SK-N-MC (cell line): ENCODE results near the gene ANKS1A.

ENCODE experiments used
- DNase-seq: peaks from one replicate; pipeline ENCODE4 v3.0.0-alpha.2; 2011; ENCODE audit warnings: low read depth, low spot score
- H3K27ac ChIP-seq: fragments of 200-600 bp; sonication (generic); 2 replicates; pipeline ENCODE4 v1.5.1; 2016; ENCODE audit warnings: mixed run types
- H3K36me3 ChIP-seq: fragments of 200-600 bp; sonication (generic); 2 replicates; pipeline ENCODE4 v1.6.1; 2017; ENCODE audit warnings: antibody characterized with exemption, low read length, mixed read lengths; ENCODE audit not compliant: insufficient read depth
- H3K4me3 ChIP-seq: fragments of 200-600 bp; sonication (generic); 2 replicates; pipeline ENCODE4 v1.5.1; 2016
- H3K9ac ChIP-seq: fragments of 200-600 bp; sonication (generic); 2 replicates; pipeline ENCODE4 v1.8.0; 2017; ENCODE audit warnings: mixed run types, mixed read lengths; ENCODE audit not compliant: insufficient read length
- H3K9me3 ChIP-seq: fragments of 200-600 bp; sonication (generic); 2 replicates; pipeline ENCODE4 v1.6.1; 2017; ENCODE audit warnings: low read depth, mild to moderate bottlenecking, antibody characterized with exemption, low read length, moderate library complexity, mixed read lengths
- EZH2 ChIP-seq: fragments of 200-600 bp; sonication (generic); IDR thresholded peaks from one replicate; pipeline ENCODE4 v1.6.1; 2017; ENCODE audit warnings: antibody characterized with exemption
- FOXP2 ChIP-seq: optimal IDR thresholded peaks from 2 replicates; pipeline ENCODE3; 2011; ENCODE audit warnings: mild to moderate bottlenecking, moderate library complexity; ENCODE audit not compliant: insufficient read depth; ENCODE audit errors: extremely low read length, control extremely low read depth
- POLR2AphosphoS5 ChIP-seq: IDR thresholded peaks from 2 replicates; pipeline ENCODE4 v1.6.1; 2012; ENCODE audit warnings: mild to moderate bottlenecking, low read depth, low read length, borderline replicate concordance

Gene ANKS1A

GRCh38 chr6:34938268-34938667, 49.2 kb downstream of the ANKS1A start:
- Histone ChIP-seq H3K4me3 (no peak overlapping the region), H3K9me3 (no peaks in the 10 kb centered on the region), H3K36me3 (no peaks in the 10 kb centered on the region), H3K27ac (no peak overlapping the region), H3K9ac (no peak overlapping the region)
- no peak for TF ChIP-seq EZH2
- no peak for TF ChIP-seq FOXP2
- no peak for TF ChIP-seq POLR2AphosphoS5
- no peak for DNase-seq

GRCh38 chr6:34940030-34940434, 51.0 kb downstream of the ANKS1A start:
- H3K36me3 ChIP-seq = no peaks in the 10 kb centered on the region
- no peak for DNase-seq
- no peak overlapping the region for H3K9ac ChIP-seq
- no peak overlapping the region for H3K27ac ChIP-seq
- H3K4me3 ChIP-seq = no peak overlapping the region
- TF ChIP-seq POLR2AphosphoS5 (no peak), FOXP2 (no peak), EZH2 (no peak)
- no peaks in the 10 kb centered on the region for H3K9me3 ChIP-seq

GRCh38 chr6:34941421-34941820, 52.4 kb downstream of the ANKS1A start:
- no peak overlapping the region for H3K4me3 ChIP-seq
- H3K9ac ChIP-seq = no peak overlapping the region
- H3K27ac ChIP-seq = no peak overlapping the region
- H3K36me3 ChIP-seq = no peaks in the 10 kb centered on the region
- DNase-seq = no peak
- TF ChIP-seq EZH2 = no peak
- TF ChIP-seq POLR2AphosphoS5 = no peak
- TF ChIP-seq FOXP2 = no peak
- no peaks in the 10 kb centered on the region for H3K9me3 ChIP-seq

GRCh38 chr6:34945317-34945716, 56.3 kb downstream of the ANKS1A start:
- no peaks in the 10 kb centered on the region for H3K9me3 ChIP-seq
- no peak overlapping the region for H3K4me3 ChIP-seq
- no peak overlapping the region for H3K9ac ChIP-seq
- no peak for DNase-seq
- no peaks in the 10 kb centered on the region for H3K36me3 ChIP-seq
- no peak for TF ChIP-seq FOXP2
- TF ChIP-seq POLR2AphosphoS5 = no peak
- no peak for TF ChIP-seq EZH2
- no peak overlapping the region for H3K27ac ChIP-seq

GRCh38 chr6:34947561-34947960, 58.5 kb downstream of the ANKS1A start:
- no peak overlapping the region for H3K9ac ChIP-seq
- no peaks in the 10 kb centered on the region for H3K9me3 ChIP-seq
- no peaks in the 10 kb centered on the region for H3K36me3 ChIP-seq
- no peak overlapping the region for H3K4me3 ChIP-seq
- no peak for DNase-seq
- TF ChIP-seq FOXP2 = no peak
- TF ChIP-seq EZH2 = no peak
- no peak for TF ChIP-seq POLR2AphosphoS5
- H3K27ac ChIP-seq = no peak overlapping the region

GRCh38 chr6:34949636-34950035, 60.6 kb downstream of the ANKS1A start:
- no peak overlapping the region for H3K27ac ChIP-seq
- TF ChIP-seq POLR2AphosphoS5 (no peak), EZH2 (no peak), FOXP2 (no peak)
- H3K4me3 ChIP-seq = no peak overlapping the region
- H3K9me3 ChIP-seq = no peaks in the 10 kb centered on the region
- H3K9ac ChIP-seq = no peak overlapping the region
- no peaks in the 10 kb centered on the region for H3K36me3 ChIP-seq
- no peak for DNase-seq

GRCh38 chr6:34950849-34951248, 61.8 kb downstream of the ANKS1A start:
- H3K27ac ChIP-seq = no peak overlapping the region
- no peak overlapping the region for H3K9ac ChIP-seq
- no peak for DNase-seq
- no peaks in the 10 kb centered on the region for H3K36me3 ChIP-seq
- TF ChIP-seq POLR2AphosphoS5 = no peak
- TF ChIP-seq FOXP2 = no peak
- no peak overlapping the region for H3K4me3 ChIP-seq
- no peaks in the 10 kb centered on the region for H3K9me3 ChIP-seq

- DNase-seq = no peak
- Histone ChIP-seq H3K9ac (no peak overlapping the region), H3K36me3 (no peaks in the 10 kb centered on the region), H3K9me3 (no peaks in the 10 kb centered on the region), H3K27ac (no peak overlapping the region), H3K4me3 (no peak overlapping the region)
- no peak for TF ChIP-seq EZH2
- no peak for TF ChIP-seq POLR2AphosphoS5
- TF ChIP-seq FOXP2 = no peak
Measured at GRCh38 chr6:34951731-34952130, 62.7 kb downstream of the ANKS1A start.
